RWPE2 (cell line): Measurements from ENCODE around the gene PTPRN2.

Source experiments
- ATAC-seq: fragments of 200-7000 bp; cut with Tn5 transposase; 3 replicates; pipeline ENCODE4 v1.9.1; 2021; ENCODE audit warnings: low read depth
- DNase-seq: peaks from one replicate; pipeline ENCODE4 v3.0.0-alpha.2; 2020; ENCODE audit warnings: low spot score
- H3K27ac ChIP-seq: fragments of 450-650 bp; 2 replicates; pipeline ENCODE4 v1.5.1; 2017; ENCODE audit warnings: mild to moderate bottlenecking; ENCODE audit not compliant: poor library complexity, severe bottlenecking
- H3K27me3 ChIP-seq: fragments of 250-450 bp; sonication (Bioruptor Pico); 2 replicates; pipeline ENCODE4 v1.5.1; 2021; ENCODE audit warnings: mild to moderate bottlenecking, moderate library complexity; ENCODE audit not compliant: insufficient read depth, poor library complexity, severe bottlenecking
- H3K36me3 ChIP-seq: fragments of 250-450 bp; sonication (Bioruptor Pico); 2 replicates; pipeline ENCODE4 v1.5.1; 2020; ENCODE audit warnings: low read depth, mild to moderate bottlenecking, moderate library complexity
- H3K4me1 ChIP-seq: fragments of 250-450 bp; sonication (Bioruptor Pico); 2 replicates; pipeline ENCODE4 v1.5.1; 2021; ENCODE audit warnings: mild to moderate bottlenecking, moderate library complexity; ENCODE audit not compliant: insufficient read depth, poor library complexity, severe bottlenecking
- H3K4me3 ChIP-seq: fragments of 250-450 bp; sonication (Bioruptor Pico); 2 replicates; pipeline ENCODE4 v1.5.1; 2021; ENCODE audit warnings: mild to moderate bottlenecking, moderate library complexity; ENCODE audit not compliant: severe bottlenecking
- H3K9me3 ChIP-seq: fragments of 250-450 bp; sonication (Bioruptor Pico); 2 replicates; pipeline ENCODE4 v1.5.1; 2021; ENCODE audit warnings: mild to moderate bottlenecking, moderate library complexity; ENCODE audit not compliant: severe bottlenecking
- CTCF ChIP-seq: fragments of 450-650 bp; IDR thresholded peaks from one replicate; pipeline ENCODE4 v1.5.1; 2017; ENCODE audit warnings: mild to moderate bottlenecking, moderate library complexity; ENCODE audit not compliant: poor library complexity, severe bottlenecking

Gene PTPRN2

DNA sequence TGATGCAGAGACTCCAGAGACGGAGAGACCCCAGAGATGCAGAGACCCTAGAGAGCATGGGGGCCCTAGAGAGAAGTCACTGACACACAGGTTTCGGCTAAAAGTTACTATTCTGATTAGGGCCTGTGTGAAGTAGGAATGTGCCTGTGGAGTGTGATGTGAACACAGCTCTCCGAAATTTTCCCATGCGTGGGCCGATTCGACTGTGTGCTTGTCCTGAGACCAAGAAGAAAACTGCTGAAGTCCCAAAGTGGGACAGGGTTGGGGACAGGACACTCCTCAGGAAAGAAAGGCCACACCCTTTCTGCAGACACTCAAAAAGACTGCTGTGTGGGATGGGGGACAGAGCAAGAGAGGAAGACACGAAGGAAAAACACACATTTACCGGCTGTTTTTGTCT lies 533.5 kb downstream of the PTPRN2 start:
- no peak overlapping the region for H3K4me3 ChIP-seq
- TF ChIP-seq CTCF: no peak
- peaks cover 2% of the 10 kb centered on the region for H3K9me3 ChIP-seq
- no peaks in the 10 kb centered on the region for H3K27me3 ChIP-seq
- ATAC-seq (no peak), DNase-seq (no peak)
- no peaks in the 10 kb centered on the region for H3K4me1 ChIP-seq
- H3K36me3 ChIP-seq: no peaks in the 10 kb centered on the region
- H3K27ac ChIP-seq: no peak overlapping the region

DNA sequence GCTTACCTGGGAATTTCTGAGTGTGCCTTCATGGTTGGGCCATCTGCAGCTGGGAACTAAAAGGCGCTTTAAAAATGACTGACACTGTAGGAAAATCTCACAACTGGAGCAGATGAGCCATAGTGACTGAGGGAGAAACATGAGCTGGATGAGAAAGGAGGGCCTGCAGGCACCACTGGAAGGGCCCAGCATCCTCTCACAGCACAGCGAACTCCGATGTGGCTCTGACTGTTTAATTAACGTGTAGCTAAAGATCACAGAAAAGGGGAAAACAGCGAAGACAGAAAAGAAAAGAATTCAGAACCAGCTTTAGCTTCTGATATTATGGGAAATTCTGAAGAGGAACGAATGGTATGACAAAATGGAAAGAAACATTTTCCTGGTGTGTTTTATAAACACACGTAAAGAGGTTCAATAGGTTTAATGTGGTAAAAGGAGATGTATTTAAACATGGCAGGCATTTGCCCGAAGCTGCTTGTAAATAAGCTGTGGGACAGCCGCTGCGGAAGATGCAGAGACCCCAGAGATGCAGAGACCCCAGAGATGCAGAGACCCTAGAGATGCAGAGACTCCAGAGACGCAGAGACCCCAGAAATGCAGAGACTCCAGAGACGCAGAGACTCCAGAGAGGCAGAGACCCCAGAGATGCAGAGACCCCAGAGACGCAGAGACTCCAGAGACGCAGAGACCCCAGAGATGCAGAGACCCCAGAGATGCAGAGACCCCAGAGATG lies 534.3 kb downstream of the PTPRN2 start:
- DNase-seq (no peak), ATAC-seq (no peak)
- no peak for TF ChIP-seq CTCF
- Histone ChIP-seq H3K27me3 (no peaks in the 10 kb centered on the region), H3K36me3 (no peaks in the 10 kb centered on the region), H3K4me3 (no peak overlapping the region), H3K9me3 (peaks cover 2% of the 10 kb centered on the region), H3K4me1 (no peaks in the 10 kb centered on the region), H3K27ac (no peak overlapping the region)

DNA sequence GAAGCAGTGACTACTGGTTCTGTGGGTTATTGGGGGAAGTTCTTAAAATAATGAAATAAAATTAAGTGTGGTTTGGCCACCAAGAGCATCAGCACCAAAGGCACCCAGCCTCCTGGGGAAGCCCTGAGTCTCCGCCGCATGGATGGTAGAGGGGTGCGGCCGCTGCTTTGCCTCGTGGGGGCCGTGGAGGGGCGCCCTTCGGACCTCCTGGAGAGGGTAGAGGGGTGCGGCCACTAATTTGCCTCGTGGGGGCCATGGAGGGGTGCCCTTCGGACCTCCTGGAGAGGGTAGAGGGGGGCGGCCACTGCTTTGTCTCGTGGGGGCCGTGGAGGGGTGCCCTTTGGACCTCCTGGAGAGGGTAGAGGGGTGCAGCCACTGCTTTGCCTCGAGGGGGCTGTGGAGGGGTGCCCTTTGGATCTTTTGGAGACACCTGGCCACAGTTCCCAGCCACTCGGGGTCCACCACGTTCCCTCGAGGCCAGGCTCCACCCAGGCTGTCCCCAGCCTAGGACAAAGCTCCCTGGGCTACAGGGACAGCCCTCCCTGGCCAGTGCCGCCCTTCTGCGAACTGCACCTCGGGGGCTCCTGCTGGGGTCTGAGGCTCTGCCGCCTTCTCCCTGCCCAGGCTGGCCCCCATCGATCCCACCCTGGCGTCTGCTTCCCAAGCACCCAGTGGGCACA lies 535.1 kb downstream of the PTPRN2 start:
- no peaks in the 10 kb centered on the region for H3K36me3 ChIP-seq
- no peaks in the 10 kb centered on the region for H3K4me1 ChIP-seq
- H3K9me3 ChIP-seq: peaks cover 2% of the 10 kb centered on the region
- ATAC-seq (no peak), DNase-seq (peak; percentile 49)
- no peak for TF ChIP-seq CTCF
- H3K4me3 ChIP-seq: no peak overlapping the region
- no peaks in the 10 kb centered on the region for H3K27me3 ChIP-seq
- H3K27ac ChIP-seq: no peak overlapping the region

- ATAC-seq (no peak), DNase-seq (no peak)
- H3K9me3 ChIP-seq: peaks cover 2% of the 10 kb centered on the region
- no peaks in the 10 kb centered on the region for H3K4me1 ChIP-seq
- H3K4me3 ChIP-seq: no peak overlapping the region
- no peaks in the 10 kb centered on the region for H3K36me3 ChIP-seq
- H3K27ac ChIP-seq: no peak overlapping the region
- no peak for TF ChIP-seq CTCF
- no peaks in the 10 kb centered on the region for H3K27me3 ChIP-seq
Measured at GRCh38 chr7:158051776-158052175, 535.8 kb downstream of the PTPRN2 start.

- H3K4me3 ChIP-seq: no peak overlapping the region
- TF ChIP-seq CTCF: no peak
- DNase-seq (peak; percentile 25), ATAC-seq (no peak)
- H3K36me3 ChIP-seq: no peaks in the 10 kb centered on the region
- H3K27ac ChIP-seq: no peak overlapping the region
- peaks cover under 1% of the 10 kb centered on the region for H3K9me3 ChIP-seq
- no peaks in the 10 kb centered on the region for H3K4me1 ChIP-seq
- H3K27me3 ChIP-seq: no peaks in the 10 kb centered on the region
Measured at GRCh38 chr7:158050978-158051651, 536.5 kb downstream of the PTPRN2 start.
